ENCODE measurements around the gene GLOD5. TPM values are rescaled to one million over a fixed set of nuclear protein-coding genes. Genes with fewer than 3 reads are reported as not detected.
A peak's percentile ranks its signal among the peaks of the same experiment; 100 is the strongest.
"Not testable (repeated sequence)": the region's sequence is repeated elsewhere in the genome, so short reads cannot be mapped to it uniquely, and the experiment has no call there.

Gene GLOD5
- total RNA-seq, 1 donor from 2014 or later, result not detected

DNA sequence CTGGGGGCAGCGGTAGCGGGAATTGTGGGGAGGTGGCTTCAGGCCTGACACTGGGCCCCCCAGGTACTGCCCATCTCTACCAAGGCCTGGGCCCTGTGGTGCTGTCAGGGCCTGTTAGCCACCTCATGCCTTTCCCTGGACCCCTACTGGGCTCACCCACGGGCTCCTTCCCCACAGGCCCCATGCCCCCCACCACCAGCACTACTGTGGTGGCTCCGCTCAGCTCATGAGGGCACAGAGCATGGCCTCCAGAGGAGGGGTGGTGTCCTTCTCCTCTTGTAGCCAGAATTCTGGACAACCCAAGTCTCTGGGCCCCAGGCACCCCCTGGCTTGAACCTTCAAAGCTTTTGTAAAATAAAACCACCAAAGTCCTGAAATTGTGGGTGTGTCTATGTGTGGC is 32.4 kb downstream of the GLOD5 start:
- DNase-seq (ENCODE audit: low read depth), result no peak

DNA sequence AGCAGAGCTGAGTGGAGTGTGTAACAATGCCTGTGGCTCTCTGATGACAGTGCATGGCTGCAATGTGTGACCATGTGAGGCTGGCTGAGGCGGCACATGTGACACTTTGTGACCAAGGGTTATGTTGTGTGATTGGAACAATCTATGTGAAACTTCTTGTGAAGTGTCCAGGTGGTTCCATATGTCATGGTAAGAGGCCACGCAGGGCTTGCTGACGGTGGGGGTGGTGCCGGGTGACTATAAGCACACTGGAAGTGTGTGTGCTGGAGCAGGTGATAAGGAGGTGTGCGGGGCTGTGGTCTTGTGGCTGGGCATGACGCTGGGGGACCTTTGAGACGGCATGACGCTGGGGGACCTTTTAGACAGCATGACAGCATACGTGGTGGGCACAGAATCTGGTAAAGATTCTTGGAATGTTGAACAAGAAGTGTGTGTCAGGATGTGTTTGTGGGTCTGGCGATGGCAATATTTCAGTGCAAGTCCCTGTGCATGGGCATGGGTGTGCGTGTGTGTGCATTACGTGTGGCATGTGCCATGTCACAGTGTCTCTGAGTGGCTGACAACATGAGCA is 32.9 kb downstream of the GLOD5 start:
- no peak for DNase-seq (ENCODE audit: low read depth)

DNA sequence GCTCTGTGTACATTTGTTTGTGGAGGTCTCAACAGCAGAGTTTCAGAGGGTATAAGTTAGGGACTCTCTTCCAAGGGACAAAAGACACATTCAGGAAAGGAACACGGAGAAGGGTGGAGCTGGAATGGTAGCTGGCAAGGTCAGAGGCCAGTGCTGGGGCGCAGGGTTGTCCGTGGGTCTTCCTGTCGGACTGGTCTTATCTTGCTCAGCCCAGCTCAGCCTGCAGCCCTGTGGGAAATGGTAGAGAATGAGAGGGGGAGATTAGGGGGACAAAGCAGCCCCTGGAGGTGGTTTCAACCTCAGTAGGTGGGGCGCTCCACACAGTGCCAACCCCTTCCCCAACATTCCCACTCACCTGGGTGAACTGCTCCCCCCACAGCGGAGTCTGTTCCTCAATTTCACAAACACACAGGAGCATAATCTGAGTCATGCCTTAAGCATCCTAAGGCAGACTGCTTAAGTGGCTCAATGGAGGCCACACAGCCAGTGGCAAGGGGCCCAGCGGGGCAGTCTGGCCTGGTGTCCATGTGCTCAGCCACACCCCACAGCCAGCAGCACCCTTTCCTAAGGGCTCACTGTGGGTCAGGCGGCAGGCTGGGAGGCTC is 33.5 kb downstream of the GLOD5 start:
- peak; percentile 66 for DNase-seq (ENCODE audit: low read depth)

DNA sequence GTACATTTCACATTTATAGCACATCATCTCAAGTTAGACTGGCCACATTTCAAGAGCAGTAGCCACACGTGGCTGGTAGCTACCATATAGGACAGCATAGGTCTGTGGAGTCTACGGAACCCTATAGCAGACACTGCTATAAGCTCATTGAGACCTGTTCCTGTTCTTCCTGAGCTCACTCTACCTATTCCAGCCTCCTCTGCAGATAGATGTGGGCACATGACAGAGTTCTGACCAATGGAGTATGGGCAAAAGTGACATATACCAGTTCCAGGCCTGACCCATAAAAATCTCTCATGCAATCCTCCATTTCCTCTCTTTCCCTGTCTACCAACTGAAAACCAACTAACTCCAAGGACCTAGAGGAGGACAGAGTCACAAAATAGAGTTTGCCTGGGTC is 36.8 kb downstream of the GLOD5 start:
- no peak for DNase-seq (ENCODE audit: low read depth)

DNA sequence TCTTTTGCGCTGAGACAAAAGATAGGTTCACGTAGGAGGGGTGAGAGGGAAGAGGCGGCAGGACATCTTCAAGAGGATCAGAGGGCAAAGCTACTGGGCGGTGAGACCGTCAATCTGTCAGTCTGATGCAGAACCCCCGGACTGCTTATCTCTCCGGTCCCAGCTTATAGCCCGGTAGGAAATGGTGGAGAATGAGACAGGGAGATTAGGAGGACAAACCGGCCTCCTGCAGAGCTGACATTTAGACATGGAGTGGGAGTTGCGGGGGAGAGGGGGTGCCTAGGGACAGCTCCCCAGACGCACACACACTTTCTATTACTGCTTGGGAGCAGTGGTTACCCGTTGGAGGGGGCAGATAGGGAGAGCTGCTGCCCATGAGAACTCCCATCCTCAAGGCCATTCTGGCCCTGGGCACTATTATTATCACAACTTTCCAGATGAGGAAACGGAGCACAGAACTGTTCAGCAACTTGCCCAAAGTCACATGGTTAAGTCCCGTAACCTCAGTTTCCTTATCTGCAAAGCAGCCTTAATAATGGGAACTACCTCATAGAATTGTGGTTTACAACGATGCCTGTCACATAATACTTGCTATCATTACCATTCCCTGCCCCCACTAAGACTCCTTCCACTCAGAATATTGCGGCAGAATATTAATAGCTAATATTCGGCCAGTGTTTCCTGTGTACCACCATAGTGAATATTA is 39.2 kb downstream of the GLOD5 start:
- peak; percentile 1 for DNase-seq (ENCODE audit: low read depth)

DNA sequence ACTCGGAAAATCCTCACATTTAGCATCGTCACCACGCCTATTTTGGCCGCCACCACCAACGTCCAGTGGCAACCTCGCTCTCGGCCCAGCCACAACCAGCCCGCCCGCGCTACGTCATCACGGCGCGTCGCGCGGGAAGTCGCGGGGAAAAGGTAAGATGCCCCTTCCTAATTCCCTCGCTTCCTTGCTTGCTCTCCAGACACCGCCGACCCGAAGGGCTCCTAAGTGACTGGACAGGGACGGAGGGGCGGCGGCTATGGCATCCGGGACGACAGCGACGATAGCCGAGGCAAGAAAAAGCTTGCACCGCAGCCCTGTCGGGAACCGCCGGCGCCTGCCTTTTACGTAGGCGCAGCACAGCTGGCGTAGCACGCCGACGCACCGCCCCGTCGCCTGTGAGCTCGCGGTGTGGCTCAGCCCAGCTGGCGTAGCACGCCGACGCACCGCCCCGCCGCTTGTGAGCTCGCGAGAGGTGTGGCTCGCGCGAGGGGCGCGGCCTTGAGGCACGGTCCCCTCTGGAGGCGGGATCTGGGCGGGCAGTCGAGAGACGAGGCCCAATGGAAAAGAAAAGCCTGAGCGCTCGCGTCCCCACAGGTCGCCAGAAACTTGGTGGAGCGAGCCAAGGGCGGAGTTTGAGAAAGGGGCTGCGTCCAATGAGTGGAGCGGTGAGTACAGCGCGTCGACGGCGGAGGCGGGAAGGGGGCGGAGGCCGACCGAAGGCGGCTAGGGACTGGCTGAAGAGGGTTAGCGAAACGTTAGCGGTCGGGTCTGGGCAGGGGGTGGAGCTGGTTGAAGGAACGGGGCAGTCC is 39.9 kb downstream of the GLOD5 start, which contains the start of gene HDAC6:
Gene HDAC6 (plus strand): TSS at position 788 of the 809 bp plus-strand sequence. CDS start 626 bp downstream, outside the sequence.
- DNase-seq (ENCODE audit: low read depth), result peak; percentile 95

DNA sequence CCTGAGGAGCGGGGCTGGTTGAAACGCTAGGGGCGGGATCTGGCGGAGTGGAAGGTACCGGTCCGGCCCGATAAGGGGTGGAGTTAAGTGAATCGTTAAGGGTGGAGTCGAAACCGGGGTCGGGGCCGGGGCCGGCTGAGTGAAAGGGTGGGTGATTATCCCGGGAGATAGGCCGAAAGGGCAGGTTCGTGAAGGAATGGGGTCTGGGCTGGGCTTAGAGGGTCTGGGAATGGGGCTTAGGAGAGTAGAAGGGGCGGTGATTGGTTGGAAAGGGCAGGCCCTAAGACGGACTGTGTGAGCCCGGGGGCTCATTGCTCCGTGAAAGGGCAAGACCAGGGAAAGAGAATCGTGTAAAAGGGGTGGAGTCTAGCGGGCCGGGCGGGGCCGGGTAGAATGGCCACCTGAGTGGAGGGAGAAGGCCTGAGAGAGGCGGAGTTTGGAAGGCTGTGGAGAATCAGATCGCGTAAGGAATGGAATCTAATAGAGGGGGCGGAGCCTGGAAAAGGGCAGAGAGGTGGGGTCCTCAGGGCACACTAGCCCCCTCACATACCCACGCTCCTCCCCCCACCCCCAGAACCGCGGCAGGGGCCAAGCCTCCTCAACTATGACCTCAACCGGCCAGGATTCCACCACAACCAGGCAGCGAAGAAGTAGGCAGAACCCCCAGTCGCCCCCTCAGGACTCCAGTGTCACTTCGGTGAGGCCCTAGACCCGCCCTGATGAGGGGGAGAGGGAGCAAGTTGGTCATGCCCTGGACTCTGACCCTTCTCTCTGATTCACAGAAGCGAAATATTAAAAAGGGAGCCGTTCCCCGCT is 40.8 kb downstream of the GLOD5 start:
- peak; percentile 75 for DNase-seq (ENCODE audit: low read depth)

DNA sequence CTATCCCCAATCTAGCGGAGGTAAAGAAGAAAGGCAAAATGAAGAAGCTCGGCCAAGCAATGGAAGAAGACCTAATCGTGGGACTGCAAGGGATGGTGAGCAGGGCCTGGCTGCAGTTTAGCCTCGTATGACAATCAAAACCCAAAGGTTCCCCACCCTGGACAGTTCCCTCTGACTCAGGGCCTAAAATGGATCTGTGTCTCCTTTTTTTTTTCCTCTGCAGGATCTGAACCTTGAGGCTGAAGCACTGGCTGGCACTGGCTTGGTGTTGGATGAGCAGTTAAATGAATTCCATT is 41.3 kb downstream of the GLOD5 start:
- DNase-seq (ENCODE audit: low read depth), result peak; percentile 0

DNA sequence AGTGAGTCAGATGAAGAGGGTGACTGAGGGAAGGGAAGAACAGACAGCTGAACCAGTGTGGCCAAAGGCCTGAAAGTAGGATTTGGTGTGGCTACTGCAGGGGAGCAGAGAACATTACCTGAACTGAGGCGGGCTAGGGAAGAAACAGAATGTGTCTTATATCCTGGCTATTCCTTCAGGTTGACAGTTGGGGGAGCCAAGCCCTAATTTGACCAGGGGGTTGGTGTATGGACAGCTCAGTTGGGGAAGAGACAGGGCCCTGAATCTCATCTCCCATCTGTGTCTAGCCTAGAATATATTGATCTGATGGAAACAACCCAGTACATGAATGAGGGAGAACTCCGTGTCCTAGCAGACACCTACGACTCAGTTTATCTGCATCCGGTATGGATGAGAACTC is 44.5 kb downstream of the GLOD5 start:
- no peak for DNase-seq (ENCODE audit: low read depth)

DNA sequence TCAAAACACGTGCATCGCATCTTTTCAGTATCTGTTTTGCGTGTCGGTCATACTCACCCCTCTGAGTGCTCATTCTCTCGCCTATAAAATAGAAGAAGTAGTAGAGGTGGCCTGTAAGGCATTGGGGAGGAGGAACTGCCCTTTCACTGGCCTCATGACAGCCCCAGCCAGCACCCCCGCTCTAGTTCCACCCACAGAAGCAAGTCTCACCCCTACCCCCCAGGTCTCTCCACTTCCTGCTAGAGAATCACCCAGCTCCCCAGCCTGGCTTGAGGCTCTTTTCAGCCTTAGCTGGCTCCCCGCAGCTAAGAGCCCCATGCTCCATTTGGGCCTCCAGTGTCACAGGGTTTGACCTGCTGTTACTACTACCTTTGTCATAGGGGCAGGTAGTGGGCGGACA is 52.1 kb downstream of the GLOD5 start:
- no peak for DNase-seq (ENCODE audit: low read depth)

DNA sequence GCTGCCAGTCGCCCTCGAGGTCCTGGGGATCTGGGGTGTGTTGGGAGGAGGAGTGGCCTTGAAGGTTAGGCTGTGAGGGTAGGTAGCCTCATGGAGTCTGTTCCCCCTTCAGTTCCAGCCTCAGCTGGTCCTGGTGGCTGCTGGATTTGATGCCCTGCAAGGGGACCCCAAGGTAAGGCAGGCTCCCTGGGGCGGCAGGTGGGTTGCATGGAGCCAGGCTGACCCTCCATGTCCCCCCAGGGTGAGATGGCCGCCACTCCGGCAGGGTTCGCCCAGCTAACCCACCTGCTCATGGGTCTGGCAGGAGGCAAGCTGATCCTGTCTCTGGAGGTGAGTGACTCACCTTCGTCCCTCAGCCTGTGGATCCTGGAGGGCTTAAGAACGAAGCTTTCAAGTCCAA is 53.2 kb downstream of the GLOD5 start:
- DNase-seq (ENCODE audit: low read depth), result no peak

DNA sequence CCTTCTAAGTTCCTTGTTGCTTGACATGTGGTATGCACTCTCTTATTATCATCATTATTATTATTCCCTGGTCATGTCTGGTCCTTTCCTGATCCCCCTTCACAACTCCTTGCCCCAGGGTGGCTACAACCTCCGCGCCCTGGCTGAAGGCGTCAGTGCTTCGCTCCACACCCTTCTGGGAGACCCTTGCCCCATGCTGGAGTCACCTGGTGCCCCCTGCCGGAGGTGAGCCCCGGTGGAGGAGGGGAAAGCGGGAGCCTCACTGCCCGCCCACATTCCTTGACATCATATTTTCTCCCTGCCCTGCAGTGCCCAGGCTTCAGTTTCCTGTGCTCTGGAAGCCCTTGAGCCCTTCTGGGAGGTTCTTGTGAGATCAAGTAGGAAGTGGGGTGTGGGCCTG is 53.7 kb downstream of the GLOD5 start:
- DNase-seq (ENCODE audit: low read depth), result no peak

DNA sequence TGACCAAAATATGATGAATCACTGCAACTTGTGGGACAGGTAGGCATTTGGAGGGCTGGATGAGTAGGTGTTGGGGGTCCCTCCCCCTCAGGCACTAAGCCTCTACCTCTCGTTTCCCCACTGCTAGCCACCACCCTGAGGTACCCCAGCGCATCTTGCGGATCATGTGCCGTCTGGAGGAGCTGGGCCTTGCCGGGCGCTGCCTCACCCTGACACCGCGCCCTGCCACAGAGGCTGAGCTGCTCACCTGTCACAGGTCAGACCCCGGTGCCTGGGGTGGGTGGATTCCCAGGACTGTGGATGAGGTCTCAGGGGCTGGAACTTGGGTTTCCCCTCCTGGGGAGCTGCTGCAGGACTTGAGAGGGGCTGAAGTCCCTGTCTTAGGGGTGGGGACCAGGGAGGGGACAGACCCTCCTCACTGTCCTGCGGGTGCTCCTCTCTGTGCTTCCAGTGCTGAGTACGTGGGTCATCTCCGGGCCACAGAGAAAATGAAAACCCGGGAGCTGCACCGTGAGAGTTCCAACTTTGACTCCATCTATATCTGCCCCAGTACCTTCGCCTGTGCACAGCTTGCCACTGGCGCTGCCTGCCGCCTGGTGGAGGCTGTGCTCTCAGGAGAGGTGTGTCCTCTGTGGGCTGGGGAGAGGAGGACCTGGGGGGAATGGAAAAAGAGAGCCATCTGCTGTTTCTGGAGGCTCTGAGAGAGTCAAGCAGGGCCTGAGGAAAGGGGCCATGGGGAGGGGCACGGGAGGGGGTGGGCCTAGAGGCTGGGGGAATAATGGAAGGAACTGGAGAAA is 54.7 kb downstream of the GLOD5 start:
- DNase-seq (ENCODE audit: low read depth), result no peak

DNA sequence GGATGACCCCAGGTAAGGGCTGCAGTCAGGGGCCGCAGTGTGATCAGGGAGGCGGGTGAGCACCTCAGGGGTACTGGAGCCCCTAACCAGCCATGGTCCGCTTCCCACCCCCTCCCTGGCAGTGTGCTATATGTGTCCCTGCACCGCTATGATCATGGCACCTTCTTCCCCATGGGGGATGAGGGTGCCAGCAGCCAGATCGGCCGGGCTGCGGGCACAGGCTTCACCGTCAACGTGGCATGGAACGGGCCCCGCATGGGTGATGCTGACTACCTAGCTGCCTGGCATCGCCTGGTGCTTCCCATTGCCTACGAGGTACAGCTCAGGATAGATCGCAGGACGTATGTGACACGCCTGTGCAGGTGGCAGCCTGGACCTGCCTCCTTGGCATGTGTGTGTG is 56.6 kb downstream of the GLOD5 start:
- DNase-seq (ENCODE audit: low read depth), result no peak

DNA sequence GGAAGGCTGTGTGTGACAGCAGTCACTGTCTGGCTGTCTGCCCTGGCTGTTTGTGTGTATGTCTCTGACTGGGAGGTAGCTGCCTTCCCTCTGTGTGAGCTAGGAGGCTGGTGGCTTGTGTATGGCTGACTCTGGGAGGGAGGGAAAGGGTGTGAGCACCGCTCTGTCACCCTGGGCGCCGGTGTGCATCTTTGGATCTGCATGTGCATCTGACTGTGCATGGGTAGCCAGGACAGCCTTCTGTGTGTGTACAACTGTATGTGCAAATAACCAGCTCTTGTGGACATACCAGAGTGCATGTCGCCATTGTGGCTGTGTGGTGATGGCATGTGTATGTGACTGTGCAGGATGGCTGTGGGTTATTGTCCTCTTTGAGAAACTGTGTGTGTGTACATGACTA is 57.3 kb downstream of the GLOD5 start:
- no peak for DNase-seq (ENCODE audit: low read depth)

DNA sequence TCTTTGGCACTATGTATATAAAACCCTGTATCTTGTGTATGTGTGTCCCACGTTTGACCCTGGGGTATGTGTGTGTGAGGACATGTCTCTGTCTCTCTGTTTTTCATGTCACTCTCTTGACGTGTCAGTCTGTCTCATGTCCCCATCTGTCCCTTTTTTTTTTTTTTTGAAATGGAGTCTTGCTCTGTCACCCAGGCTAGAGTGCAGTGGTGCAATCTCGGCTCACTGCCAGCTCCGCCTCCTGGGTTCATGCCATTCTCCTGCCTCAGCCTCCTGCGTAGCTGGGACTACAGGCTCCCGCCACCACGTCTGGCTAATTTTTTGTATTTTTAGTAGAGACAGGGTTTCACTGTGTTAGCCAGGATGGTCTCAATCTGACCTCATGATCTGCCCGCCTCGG is 57.8 kb downstream of the GLOD5 start:
- not testable (repeated sequence) for DNase-seq (ENCODE audit: low read depth)

DNA sequence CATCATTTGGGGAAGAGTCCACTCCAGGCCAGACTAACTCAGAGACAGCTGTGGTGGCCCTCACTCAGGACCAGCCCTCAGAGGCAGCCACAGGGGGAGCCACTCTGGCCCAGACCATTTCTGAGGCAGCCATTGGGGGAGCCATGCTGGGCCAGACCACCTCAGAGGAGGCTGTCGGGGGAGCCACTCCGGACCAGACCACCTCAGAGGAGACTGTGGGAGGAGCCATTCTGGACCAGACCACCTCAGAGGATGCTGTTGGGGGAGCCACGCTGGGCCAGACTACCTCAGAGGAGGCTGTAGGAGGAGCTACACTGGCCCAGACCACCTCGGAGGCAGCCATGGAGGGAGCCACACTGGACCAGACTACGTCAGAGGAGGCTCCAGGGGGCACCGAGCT is 61.5 kb downstream of the GLOD5 start:
- no peak for DNase-seq (ENCODE audit: low read depth)

Measured in renal cortical epithelial cell (primary cell).